Naive thymus-derived CD4-positive, alpha-beta T cell (primary cell): ENCODE results near the gene ADCY7. TPM values are rescaled to one million over a fixed set of nuclear protein-coding genes. Genes with fewer than 3 reads are reported as not detected.

Experiments
- ATAC-seq: fragments of 150-1000 bp; cut with Tn5 transposase; 2 replicates; pipeline ENCODE4 v1.10.0; 2021; ENCODE audit warnings: mild to moderate bottlenecking, moderate library complexity
- CTCF ChIA-PET: fragments of 350-600 bp; sonication (Branson Sonifier 250); formaldehyde crosslinking; loops from one replicate; lab custom pipeline; 2021; ENCODE audit warnings: antibody characterized with exemption; lab: Charles Lee
- POLR2A ChIA-PET: fragments of 350-600 bp; sonication (Branson Sonifier 250); formaldehyde crosslinking; loops from one replicate; lab custom pipeline; 2021; ENCODE audit warnings: antibody characterized with exemption, inconsistent platforms; lab: Charles Lee
- DNase-seq, 9 donors: peaks; one replicate each; pipeline versions ENCODE4 v3.0.0 to v3.0.0-alpha.2; 2020 to 2022; ENCODE audit warnings: mixed read lengths in 1 of 9
- H3K27ac ChIP-seq: one replicate; pipeline ENCODE4 v1.7.0; 2013; ENCODE audit warnings: mild to moderate bottlenecking, low read depth, low read length, moderate library complexity
- H3K27me3 ChIP-seq, 2 donors: one replicate each; pipeline ENCODE4 v1.7.0; 2013; ENCODE audit warnings: low read length in 2 of 2, mild to moderate bottlenecking in 2 of 2, moderate library complexity in 2 of 2; ENCODE audit not compliant: control insufficient read depth in 2 of 2, insufficient read depth in 2 of 2
- H3K36me3 ChIP-seq, 3 experiments: 1 replicate in 2 of 3; 2 replicates in 1 of 3; pipeline ENCODE4 v1.7.0; 2013; ENCODE audit warnings: low read length in 3 of 3, mild to moderate bottlenecking in 3 of 3, moderate library complexity in 1 of 3; ENCODE audit not compliant: insufficient read depth in 3 of 3, control insufficient read depth in 2 of 3
- H3K4me1 ChIP-seq, 2 donors: one replicate each; pipeline ENCODE4 v1.7.0; 2013; ENCODE audit warnings: low read length in 2 of 2, mild to moderate bottlenecking in 2 of 2, moderate library complexity in 1 of 2; ENCODE audit not compliant: control insufficient read depth in 2 of 2, insufficient read depth in 2 of 2
- H3K4me3 ChIP-seq: 2 replicates; pipeline ENCODE4 v1.7.0; 2013; ENCODE audit warnings: mild to moderate bottlenecking, low read length
- H3K9me3 ChIP-seq, 3 experiments: 1 replicate in 2 of 3; 2 replicates in 1 of 3; pipeline ENCODE4 v1.7.0; 2013; ENCODE audit warnings: low read length in 3 of 3; ENCODE audit not compliant: control insufficient read depth in 2 of 3
- H3K27ac Mint-ChIP-seq, 9 donors: one replicate each; pipeline ENCODE4 v1.8.0; 2020 to 2022; ENCODE audit warnings: mixed read lengths in 9 of 9, mild to moderate bottlenecking in 8 of 9, moderate library complexity in 5 of 9, inconsistent platforms in 2 of 9
- H3K27me3 Mint-ChIP-seq, 5 donors: one replicate each; pipeline ENCODE4 v1.8.0; 2021 to 2022; ENCODE audit warnings: mixed read lengths in 5 of 5, mild to moderate bottlenecking in 1 of 5
- H3K36me3 Mint-ChIP-seq, 5 donors: one replicate each; pipeline ENCODE4 v1.8.0; 2020 to 2022; ENCODE audit warnings: mixed read lengths in 5 of 5, mild to moderate bottlenecking in 3 of 5, inconsistent platforms in 1 of 5
- H3K4me1 Mint-ChIP-seq, 7 donors: one replicate each; pipeline ENCODE4 v1.8.0; 2020 to 2022; ENCODE audit warnings: mixed read lengths in 7 of 7, mild to moderate bottlenecking in 3 of 7, inconsistent platforms in 1 of 7
- H3K4me3 Mint-ChIP-seq, 10 donors: one replicate each; pipeline ENCODE4 v1.8.0; 2020 to 2022; ENCODE audit warnings: mild to moderate bottlenecking in 10 of 10, mixed read lengths in 10 of 10, moderate library complexity in 6 of 10, inconsistent platforms in 2 of 10
- H3K9me3 Mint-ChIP-seq, 11 donors: one replicate each; pipeline ENCODE4 v1.8.0; 2020 to 2022; ENCODE audit warnings: mixed read lengths in 11 of 11, mild to moderate bottlenecking in 4 of 11, inconsistent platforms in 1 of 11, moderate library complexity in 1 of 11
- intact Hi-C, 2 donors: fragments of 100-400 bp; cut with micrococcal nuclease; formaldehyde crosslinking; loops; one replicate each; pipeline ENCODE4 v1.15.1; 2023
- polyA plus RNA-seq, 2 donors: library from polyadenylated mRNA; unstranded; fragments of 300-500 nt; fragmentation: Illumina TruSeq; gene quantifications; one replicate each; pipeline ENCODE4 v1.2.3, GENCODE V29; 2021
- total RNA-seq, 6 experiments: library from RNA in 5 of 6; stranded (reverse) in 5 of 6; gene quantifications; 1 replicate in 5 of 6; 2 replicates in 1 of 6; pipeline ENCODE4 v1.2.3 and lab custom pipeline; 2021 to 2026

The ADCY7 gene
- total and polyA plus RNA-seq, 7 experiments from 2014 or later = 62.6 to 326 (median 207) TPM

DNA sequence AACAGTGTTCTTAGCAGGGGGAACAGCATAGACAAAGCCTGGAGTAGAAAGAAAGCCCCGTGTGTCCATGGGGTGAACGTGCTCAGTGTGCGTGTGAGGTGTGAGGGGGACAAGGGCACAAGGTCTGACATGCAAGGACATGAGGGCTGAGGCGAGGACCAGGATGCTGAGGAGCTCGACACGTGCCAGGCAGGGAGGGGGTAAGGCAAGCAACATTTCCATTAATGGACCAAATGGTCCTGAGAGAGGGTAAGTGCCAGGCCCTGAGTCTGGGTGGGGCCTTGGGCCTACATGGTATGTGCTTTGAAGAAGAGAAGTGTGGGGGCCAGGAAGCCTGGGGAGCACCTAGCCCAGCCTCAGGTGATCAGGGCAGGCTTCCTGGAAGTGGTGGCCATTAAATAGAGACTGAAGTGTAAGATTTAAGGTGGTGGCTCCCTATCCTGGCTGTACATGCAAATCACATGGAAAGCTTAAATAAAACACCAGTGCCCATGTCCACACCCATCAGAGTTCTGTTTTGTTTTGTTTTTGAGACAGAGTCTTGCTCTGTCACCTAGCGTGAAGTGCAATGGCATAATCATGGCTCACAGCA, 29.3 kb downstream of the ADCY7 start:
- Mint-ChIP-seq H3K4me1 (peaks cover 0 to 9% (median 5%) of the 10 kb centered on the region in 7 donors), H3K27ac (peak overlapping the region; percentile 31 to 88 (median 77))
- POLR2A ChIA-PET = interaction anchor here (0.7 to 1.0 kb wide), 2 partner anchors 21 to 246 kb away, joined by 3 read pairs; no protein-coding TSS in a partner anchor

GRCh38 chr16:50296807-50297206, 30.5 kb downstream of the ADCY7 start:
- Mint-ChIP-seq H3K9me3 (no peaks in the 10 kb centered on the region), H3K27ac (peak overlapping the region in 4 of 9 donors; percentile 12 to 71 (median 64)), H3K4me1 (peaks cover 0 to 9% (median 5%) of the 10 kb centered on the region in 7 donors), H3K36me3 (peaks cover 3 to 28% (median 4%) of the 10 kb centered on the region in 5 donors), H3K4me3 (no peak overlapping the region), H3K27me3 (no peaks in the 10 kb centered on the region)
- Histone ChIP-seq H3K27ac (peak overlapping the region; percentile 10), H3K4me1 (no peaks in the 10 kb centered on the region), H3K36me3 (peaks cover 15 to 97% (median 26%) of the 10 kb centered on the region in 3 experiments), H3K27me3 (no peaks in the 10 kb centered on the region), H3K9me3 (no peaks in the 10 kb centered on the region), H3K4me3 (no peak overlapping the region)
- DNase-seq (no peak), ATAC-seq (no peak)
- intact Hi-C loops = no loop called here
- POLR2A ChIA-PET = interaction anchor here (0.7 kb wide), 1 partner anchor 16 kb away, joined by 3 read pairs; no protein-coding TSS in a partner anchor
- CTCF ChIA-PET = interaction anchor here (0.7 to 1.3 kb wide), 2 partner anchors 14 to 32 kb away, joined by 3 to 4 read pairs; no protein-coding TSS in a partner anchor

More for the DNA sequence above, 29.3 kb downstream of the ADCY7 start:
- Mint-ChIP-seq H3K36me3 (peaks cover 3 to 23% (median 4%) of the 10 kb centered on the region in 5 donors), H3K9me3 (no peaks in the 10 kb centered on the region), H3K4me3 (no peak overlapping the region), H3K27me3 (no peaks in the 10 kb centered on the region)
- DNase-seq (no peak), ATAC-seq (no peak)
- no peaks in the 10 kb centered on the region for H3K9me3 ChIP-seq
- intact Hi-C loops = no loop called here
- CTCF ChIA-PET = interaction anchor here (1.3 kb wide), 1 partner anchor 30 kb away, joined by 4 read pairs; no protein-coding TSS in a partner anchor
- H3K27ac ChIP-seq = no peak overlapping the region
- H3K4me3 ChIP-seq = no peak overlapping the region
- H3K27me3 ChIP-seq = no peaks in the 10 kb centered on the region
- no peaks in the 10 kb centered on the region for H3K4me1 ChIP-seq
- H3K36me3 ChIP-seq = peaks cover 15 to 96% (median 29%) of the 10 kb centered on the region in 3 experiments

DNA sequence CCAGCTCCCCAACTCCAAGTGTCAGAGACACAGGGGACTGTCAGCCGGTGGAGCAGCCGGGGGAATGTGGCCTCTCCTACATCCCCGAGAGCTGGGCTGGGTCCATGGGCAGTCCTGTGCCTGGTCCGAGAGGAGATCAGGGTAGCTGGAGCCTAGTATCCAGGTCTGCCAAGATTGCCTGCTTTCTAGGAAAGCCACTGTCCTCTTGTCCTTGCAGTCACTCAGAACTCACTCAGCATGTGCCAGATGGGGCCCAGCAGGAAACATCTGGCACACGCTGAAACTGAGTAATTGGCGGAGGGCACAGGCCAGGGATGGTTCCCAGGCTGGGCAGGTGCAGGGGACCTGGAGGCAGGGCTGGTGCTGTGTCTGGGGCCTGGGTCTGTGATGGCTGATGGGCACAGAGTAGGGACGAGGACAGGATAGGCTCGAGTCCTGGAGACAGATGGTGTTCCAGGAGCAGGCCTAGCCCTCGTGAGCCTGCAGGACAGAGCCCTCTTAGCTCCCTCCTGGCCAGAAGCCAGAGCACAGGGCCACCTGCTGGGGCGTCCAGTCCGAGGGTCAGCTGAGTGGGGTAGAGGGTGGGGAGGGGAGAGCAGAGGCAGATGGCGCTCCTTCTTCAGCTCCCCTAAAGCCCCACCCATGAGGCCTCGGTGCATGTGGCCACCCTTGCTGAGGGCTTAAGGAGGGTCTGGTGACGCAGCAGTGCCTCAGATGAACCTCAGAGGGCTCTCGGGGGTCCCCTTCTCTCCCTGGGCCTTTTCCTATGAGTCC, 31.1 kb downstream of the ADCY7 start:
- peaks cover 3 to 28% (median 4%) of the 10 kb centered on the region in 5 donors for H3K36me3 Mint-ChIP-seq
- H3K27ac ChIP-seq = peak overlapping the region; percentile 10
- peak overlapping the region in 6 of 9 donors; percentile 12 to 78 (median 64) for H3K27ac Mint-ChIP-seq

DNA sequence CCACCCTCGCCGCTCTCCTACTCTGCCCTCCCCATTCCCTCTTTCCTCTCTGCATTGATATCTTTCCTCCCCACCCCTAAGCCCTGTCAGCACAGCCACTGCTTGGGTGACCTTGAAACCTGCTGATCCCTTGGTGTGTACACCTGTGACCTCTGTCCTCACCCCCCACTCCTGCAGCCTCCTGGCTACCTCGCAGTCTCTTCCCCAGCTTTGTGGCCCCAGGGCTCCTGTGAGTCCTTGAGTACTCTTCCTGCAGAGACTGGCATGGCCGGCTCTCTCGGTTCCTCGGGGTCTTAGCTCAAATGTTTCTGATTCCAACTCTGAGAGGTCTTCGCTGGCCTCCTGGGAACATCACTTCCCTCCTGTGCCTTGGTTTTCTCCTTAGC, 31.7 kb downstream of the ADCY7 start:
- peak overlapping the region in 6 of 9 donors; percentile 5 to 83 (median 66) for H3K27ac Mint-ChIP-seq
- intact Hi-C loops = no loop called here
- POLR2A ChIA-PET = interaction anchor here (0.6 kb wide), 1 partner anchor 12 kb away, joined by 4 read pairs; no protein-coding TSS in a partner anchor
- no peak overlapping the region for H3K27ac ChIP-seq
- H3K4me1 Mint-ChIP-seq = peaks cover 0 to 9% (median 5%) of the 10 kb centered on the region in 7 donors
- H3K9me3 Mint-ChIP-seq = no peaks in the 10 kb centered on the region
- H3K27me3 Mint-ChIP-seq = no peaks in the 10 kb centered on the region
- H3K9me3 ChIP-seq = no peaks in the 10 kb centered on the region
- H3K4me3 ChIP-seq = no peak overlapping the region
- no peaks in the 10 kb centered on the region for H3K27me3 ChIP-seq
- ATAC-seq (no peak), DNase-seq (no peak)
- peaks cover 3 to 27% (median 4%) of the 10 kb centered on the region in 5 donors for H3K36me3 Mint-ChIP-seq
- no peaks in the 10 kb centered on the region for H3K4me1 ChIP-seq
- H3K4me3 Mint-ChIP-seq = no peak overlapping the region
- peaks cover 10 to 96% (median 14%) of the 10 kb centered on the region in 3 experiments for H3K36me3 ChIP-seq
- CTCF ChIA-PET = interaction anchor here (0.5 to 0.7 kb wide), 2 partner anchors 15 to 57 kb away, joined by 3 read pairs; no protein-coding TSS in a partner anchor

More for the DNA sequence above, 31.1 kb downstream of the ADCY7 start:
- no peaks in the 10 kb centered on the region for H3K27me3 ChIP-seq
- H3K27me3 Mint-ChIP-seq = no peaks in the 10 kb centered on the region
- POLR2A ChIA-PET = interaction anchor here (0.6 kb wide), 1 partner anchor 13 kb away, joined by 4 read pairs; no protein-coding TSS in a partner anchor
- intact Hi-C loops = no loop called here
- peaks cover 0 to 9% (median 5%) of the 10 kb centered on the region in 7 donors for H3K4me1 Mint-ChIP-seq
- CTCF ChIA-PET = interaction anchor here (0.5 to 0.7 kb wide), 3 partner anchors 15 to 57 kb away, joined by 3 read pairs; no protein-coding TSS in a partner anchor
- ATAC-seq (no peak), DNase-seq (no peak)
- no peaks in the 10 kb centered on the region for H3K4me1 ChIP-seq
- no peak overlapping the region for H3K4me3 ChIP-seq
- no peak overlapping the region for H3K4me3 Mint-ChIP-seq
- H3K9me3 Mint-ChIP-seq = no peaks in the 10 kb centered on the region
- H3K36me3 ChIP-seq = peaks cover 15 to 96% (median 20%) of the 10 kb centered on the region in 3 experiments
- no peaks in the 10 kb centered on the region for H3K9me3 ChIP-seq

GRCh38 chr16:50298591-50299507, 32.5 kb downstream of the ADCY7 start:
- H3K9me3 Mint-ChIP-seq = no peaks in the 10 kb centered on the region
- Histone ChIP-seq H3K4me3 (no peak overlapping the region), H3K27ac (peak overlapping the region; percentile 34), H3K27me3 (no peaks in the 10 kb centered on the region), H3K4me1 (no peaks in the 10 kb centered on the region), H3K9me3 (no peaks in the 10 kb centered on the region), H3K36me3 (peaks cover 2 to 96% (median 9%) of the 10 kb centered on the region in 3 experiments)
- DNase-seq (no peak), ATAC-seq (no peak)
- ChIA-PET CTCF (no interaction called here), POLR2A (interaction anchor here (0.6 kb wide), 1 partner anchor 12 kb away, joined by 4 read pairs; no protein-coding TSS in a partner anchor)
- H3K36me3 Mint-ChIP-seq = peaks cover 3 to 28% (median 4%) of the 10 kb centered on the region in 5 donors
- no peak overlapping the region for H3K4me3 Mint-ChIP-seq
- H3K27ac Mint-ChIP-seq = peak overlapping the region in 4 of 9 donors; percentile 51 to 83 (median 74)
- intact Hi-C loops = no loop called here
- H3K4me1 Mint-ChIP-seq = peaks cover 0 to 9% (median 5%) of the 10 kb centered on the region in 7 donors
- H3K27me3 Mint-ChIP-seq = no peaks in the 10 kb centered on the region
